VCaP (cell line): ENCODE data around the gene EWSR1.

ENCODE experiments used
- H3K27ac ChIP-seq: fragments of 450-650 bp; 2 replicates; pipeline ENCODE4 v1.5.1; 2017
- CTCF ChIP-seq: fragments of 450-650 bp; conservative IDR thresholded peaks from 2 replicates; pipeline ENCODE4 v1.5.1; 2017; ENCODE audit warnings: mild to moderate bottlenecking, moderate library complexity

The EWSR1 gene

GRCh38 chr22:29306835-29307595, 38.9 kb downstream of the EWSR1 start:
- peak overlapping the region; percentile 88 for H3K27ac ChIP-seq
- TF ChIP-seq CTCF, result no peak

- H3K27ac ChIP-seq, result peak overlapping the region; percentile 88
Observed at GRCh38 chr22:29307596-29308147, 39.6 kb downstream of the EWSR1 start.

GRCh38 chr22:29308148-29308790, 40.2 kb downstream of the EWSR1 start:
- H3K27ac ChIP-seq, result peak overlapping the region; percentile 88; the same call in 1 of the 2 replicates

More at GRCh38 chr22:29307596-29308147, 39.6 kb downstream of the EWSR1 start:
- no peak for TF ChIP-seq CTCF

GRCh38 chr22:29308791-29309262, 40.8 kb downstream of the EWSR1 start:
- H3K27ac ChIP-seq, result peak overlapping the region; percentile 19; the same call in 1 of the 2 replicates
- TF ChIP-seq CTCF, result no peak

More at GRCh38 chr22:29308148-29308790, 40.2 kb downstream of the EWSR1 start:
- no peak for TF ChIP-seq CTCF

- H3K27ac ChIP-seq, result peak overlapping the region; percentile 19; the same call in 1 of the 2 replicates
- no peak for TF ChIP-seq CTCF
Observed at GRCh38 chr22:29309332-29310064, 41.4 kb downstream of the EWSR1 start.

- peak overlapping the region; percentile 11; the same call in 1 of the 2 replicates for H3K27ac ChIP-seq
- TF ChIP-seq CTCF, result no peak
Observed at GRCh38 chr22:29310065-29310862, 42.2 kb downstream of the EWSR1 start.
